Measurements from ENCODE around the gene ZKSCAN4.

DNA sequence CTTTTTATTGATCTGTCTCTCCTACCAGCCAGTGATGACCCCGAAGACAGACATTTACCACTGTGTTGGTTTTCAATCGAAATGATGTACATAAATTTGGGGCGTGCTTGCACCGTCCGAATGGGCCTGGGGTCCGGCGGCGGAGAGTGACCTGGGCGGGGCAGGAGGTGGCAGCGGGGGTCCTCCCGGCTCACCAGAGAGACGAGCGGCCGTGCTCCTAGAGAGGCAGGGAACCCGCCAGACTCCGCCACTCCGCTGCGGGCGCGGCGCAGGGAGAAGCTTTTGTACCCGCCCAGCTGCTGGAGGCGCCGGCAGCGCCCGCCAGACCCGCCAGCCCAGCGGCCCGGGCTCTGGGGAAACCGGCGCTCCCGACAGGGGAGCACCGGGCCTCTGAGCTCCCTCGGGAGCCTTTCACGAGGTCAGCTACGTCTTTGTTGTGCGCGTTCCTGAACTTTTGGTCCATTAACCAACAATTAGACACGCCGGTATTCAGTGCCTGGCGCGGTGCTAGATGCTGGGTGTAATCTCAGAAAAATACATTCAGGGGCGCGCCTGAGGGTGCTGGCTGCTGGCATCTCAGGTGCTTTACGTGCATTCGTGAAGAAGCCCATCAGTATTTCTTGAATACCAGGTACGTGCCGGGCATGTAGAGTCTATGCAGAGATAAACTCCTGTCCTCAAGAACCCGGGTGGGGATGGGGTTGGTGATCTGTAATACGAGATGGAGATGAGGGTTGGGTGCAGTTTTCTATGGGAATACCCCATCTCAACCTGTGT lies 29.4 kb upstream of the ZKSCAN4 start, which contains the start of gene PGBD1:
- TF ChIP-seq, protein P1, sequence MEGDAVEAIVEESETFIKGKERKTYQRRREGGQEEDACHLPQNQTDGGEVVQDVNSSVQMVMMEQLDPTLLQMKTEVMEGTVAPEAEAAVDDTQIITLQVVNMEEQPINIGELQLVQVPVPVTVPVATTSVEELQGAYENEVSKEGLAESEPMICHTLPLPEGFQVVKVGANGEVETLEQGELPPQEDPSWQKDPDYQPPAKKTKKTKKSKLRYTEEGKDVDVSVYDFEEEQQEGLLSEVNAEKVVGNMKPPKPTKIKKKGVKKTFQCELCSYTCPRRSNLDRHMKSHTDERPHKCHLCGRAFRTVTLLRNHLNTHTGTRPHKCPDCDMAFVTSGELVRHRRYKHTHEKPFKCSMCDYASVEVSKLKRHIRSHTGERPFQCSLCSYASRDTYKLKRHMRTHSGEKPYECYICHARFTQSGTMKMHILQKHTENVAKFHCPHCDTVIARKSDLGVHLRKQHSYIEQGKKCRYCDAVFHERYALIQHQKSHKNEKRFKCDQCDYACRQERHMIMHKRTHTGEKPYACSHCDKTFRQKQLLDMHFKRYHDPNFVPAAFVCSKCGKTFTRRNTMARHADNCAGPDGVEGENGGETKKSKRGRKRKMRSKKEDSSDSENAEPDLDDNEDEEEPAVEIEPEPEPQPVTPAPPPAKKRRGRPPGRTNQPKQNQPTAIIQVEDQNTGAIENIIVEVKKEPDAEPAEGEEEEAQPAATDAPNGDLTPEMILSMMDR (IDR thresholded peaks at IDR 0.05), result no peak
- TF ChIP-seq POLR2A (IDR thresholded peaks at IDR 0.05; ENCODE audit: low read length), result peak; percentile 46
- peak; percentile 19; the same call in 2 of the 3 replicates for TF ChIP-seq SMC3 (IDR thresholded peaks at IDR 0.05)
- TF ChIP-seq ZC3H11A (IDR thresholded peaks at IDR 0.05), result no peak
- no peak for TF ChIP-seq RAD21 (conservative IDR thresholded peaks at IDR 0.05 in 1 of 2, IDR thresholded peaks at IDR 0.05 in 1 of 2)
- TF ChIP-seq, protein P2, sequence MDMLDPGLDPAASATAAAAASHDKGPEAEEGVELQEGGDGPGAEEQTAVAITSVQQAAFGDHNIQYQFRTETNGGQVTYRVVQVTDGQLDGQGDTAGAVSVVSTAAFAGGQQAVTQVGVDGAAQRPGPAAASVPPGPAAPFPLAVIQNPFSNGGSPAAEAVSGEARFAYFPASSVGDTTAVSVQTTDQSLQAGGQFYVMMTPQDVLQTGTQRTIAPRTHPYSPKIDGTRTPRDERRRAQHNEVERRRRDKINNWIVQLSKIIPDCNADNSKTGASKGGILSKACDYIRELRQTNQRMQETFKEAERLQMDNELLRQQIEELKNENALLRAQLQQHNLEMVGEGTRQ (IDR thresholded peaks at IDR 0.05), result no peak
- TF ChIP-seq, protein P3, sequence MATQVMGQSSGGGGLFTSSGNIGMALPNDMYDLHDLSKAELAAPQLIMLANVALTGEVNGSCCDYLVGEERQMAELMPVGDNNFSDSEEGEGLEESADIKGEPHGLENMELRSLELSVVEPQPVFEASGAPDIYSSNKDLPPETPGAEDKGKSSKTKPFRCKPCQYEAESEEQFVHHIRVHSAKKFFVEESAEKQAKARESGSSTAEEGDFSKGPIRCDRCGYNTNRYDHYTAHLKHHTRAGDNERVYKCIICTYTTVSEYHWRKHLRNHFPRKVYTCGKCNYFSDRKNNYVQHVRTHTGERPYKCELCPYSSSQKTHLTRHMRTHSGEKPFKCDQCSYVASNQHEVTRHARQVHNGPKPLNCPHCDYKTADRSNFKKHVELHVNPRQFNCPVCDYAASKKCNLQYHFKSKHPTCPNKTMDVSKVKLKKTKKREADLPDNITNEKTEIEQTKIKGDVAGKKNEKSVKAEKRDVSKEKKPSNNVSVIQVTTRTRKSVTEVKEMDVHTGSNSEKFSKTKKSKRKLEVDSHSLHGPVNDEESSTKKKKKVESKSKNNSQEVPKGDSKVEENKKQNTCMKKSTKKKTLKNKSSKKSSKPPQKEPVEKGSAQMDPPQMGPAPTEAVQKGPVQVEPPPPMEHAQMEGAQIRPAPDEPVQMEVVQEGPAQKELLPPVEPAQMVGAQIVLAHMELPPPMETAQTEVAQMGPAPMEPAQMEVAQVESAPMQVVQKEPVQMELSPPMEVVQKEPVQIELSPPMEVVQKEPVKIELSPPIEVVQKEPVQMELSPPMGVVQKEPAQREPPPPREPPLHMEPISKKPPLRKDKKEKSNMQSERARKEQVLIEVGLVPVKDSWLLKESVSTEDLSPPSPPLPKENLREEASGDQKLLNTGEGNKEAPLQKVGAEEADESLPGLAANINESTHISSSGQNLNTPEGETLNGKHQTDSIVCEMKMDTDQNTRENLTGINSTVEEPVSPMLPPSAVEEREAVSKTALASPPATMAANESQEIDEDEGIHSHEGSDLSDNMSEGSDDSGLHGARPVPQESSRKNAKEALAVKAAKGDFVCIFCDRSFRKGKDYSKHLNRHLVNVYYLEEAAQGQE (IDR thresholded peaks at IDR 0.05), result no peak
